Mammary epithelial cell (primary cell): ENCODE data around the gene DENND6A.

ENCODE experiments used
- CTCF ChIP-seq, 2 donors: IDR thresholded peaks in 1 of 2; conservative IDR thresholded peaks in 1 of 2; 2 replicates each; pipeline ENCODE4 v1.5.1; 2011 to 2012; ENCODE audit warnings: inconsistent platforms in 2 of 2, low read length in 2 of 2, mild to moderate bottlenecking in 2 of 2, control low read depth in 1 of 2, low read depth in 1 of 2; ENCODE audit not compliant: insufficient read depth in 1 of 2; ENCODE audit errors: extremely low read depth in 1 of 2
- EZH2 ChIP-seq: IDR thresholded peaks from 2 replicates; pipeline ENCODE4 v1.6.1; 2012; ENCODE audit warnings: low read length, inconsistent platforms, borderline replicate concordance

- TF ChIP-seq CTCF (conservative IDR thresholded peaks at IDR 0.05 in 1 of 2, IDR thresholded peaks at IDR 0.05 in 1 of 2; ENCODE audit: extremely low read depth in 1 of 2, insufficient read depth in 1 of 2, low read depth in 1 of 2, low read length in 2 of 2) (no peak), EZH2 (no peak)
These were observed 12.8 kb downstream of the DENND6A start for GRCh38 chr3:57680046-57680445.
